ENCODE measurements around the gene RFX1.

Gene RFX1

GRCh38 chr19:13942023-13942684 lies 64.0 kb downstream of the RFX1 start:
- TF ChIP-seq CTCF (IDR thresholded peaks at IDR 0.05; ENCODE audit: low read depth, low read length) = no peak
- H3K4me3 ChIP-seq (ENCODE audit: low read depth, low read length) = no peak overlapping the region

- H3K4me3 ChIP-seq (ENCODE audit: low read depth, low read length) = peak within 1 kb of the TSS; percentile 52
- no peak for TF ChIP-seq CTCF (IDR thresholded peaks at IDR 0.05; ENCODE audit: low read depth, low read length)
Measured at GRCh38 chr19:13938301-13939064, 67.6 kb downstream of the RFX1 start, which contains the start of gene PODNL1. Gene PODNL1, minus strand, starts transcription at chr19:13938417. Its CDS starts 236 bp downstream, at chr19:13938181.

GRCh38 chr19:13937479-13938300 lies 68.4 kb downstream of the RFX1 start:
- no peak for TF ChIP-seq CTCF (IDR thresholded peaks at IDR 0.05; ENCODE audit: low read depth, low read length)
- H3K4me3 ChIP-seq (ENCODE audit: low read depth, low read length) = peak overlapping the region; percentile 52

- no peak for TF ChIP-seq CTCF (IDR thresholded peaks at IDR 0.05; ENCODE audit: low read depth, low read length)
- no peak overlapping the region for H3K4me3 ChIP-seq (ENCODE audit: low read depth, low read length)
Measured at GRCh38 chr19:13935765-13936510, 70.2 kb downstream of the RFX1 start.

- no peak for TF ChIP-seq CTCF (IDR thresholded peaks at IDR 0.05; ENCODE audit: low read depth, low read length)
- H3K4me3 ChIP-seq (ENCODE audit: low read depth, low read length) = no peak overlapping the region
Measured at GRCh38 chr19:13934785-13935109, 71.4 kb downstream of the RFX1 start.

- no peak for TF ChIP-seq CTCF (IDR thresholded peaks at IDR 0.05; ENCODE audit: low read depth, low read length)
- H3K4me3 ChIP-seq (ENCODE audit: low read depth, low read length) = no peak overlapping the region
Measured at GRCh38 chr19:13932911-13933393, 73.2 kb downstream of the RFX1 start.

Data from WI38 (cell line).